ENCODE data around the gene NYNRIN. TPM values are rescaled to one million over a fixed set of nuclear protein-coding genes. Genes with fewer than 3 reads are reported as not detected.
A peak's percentile ranks its signal among the peaks of the same experiment; 100 is the strongest.
"Not testable (repeated sequence)": the region's sequence is repeated elsewhere in the genome, so short reads cannot be mapped to it uniquely, and the experiment has no call there.

NYNRIN gene
- total RNA-seq, 2 donors from 2014 or later, result 0.02 to 0.14 TPM

GRCh38 chr14:24440606-24441399 lies 42.0 kb downstream of the NYNRIN start:
- Mint-ChIP-seq H3K9me3 (no peaks in the 10 kb centered on the region), H3K36me3 (peaks cover 30 to 54% of the 10 kb centered on the region in 2 donors), H3K27ac (peak overlapping the region; percentile 98 to 100)
- no peak for DNase-seq (ENCODE audit: low spot score in 2 of 2)
- no peak for ATAC-seq

- peaks cover 30 to 54% of the 10 kb centered on the region in 2 donors for H3K36me3 Mint-ChIP-seq
- H3K9me3 Mint-ChIP-seq, result no peaks in the 10 kb centered on the region
- no peak for DNase-seq (ENCODE audit: low spot score in 2 of 2)
- no peak for ATAC-seq
- H3K27ac Mint-ChIP-seq, result peak overlapping the region; percentile 98 to 100
Measured at GRCh38 chr14:24441485-24441884, 42.7 kb downstream of the NYNRIN start.

GRCh38 chr14:24441904-24442239 lies 43.1 kb downstream of the NYNRIN start:
- DNase-seq (ENCODE audit: low spot score in 2 of 2), result no peak
- Mint-ChIP-seq H3K9me3 (no peaks in the 10 kb centered on the region), H3K27ac (peak overlapping the region; percentile 98 to 100), H3K36me3 (peaks cover 30 to 51% of the 10 kb centered on the region in 2 donors)
- ATAC-seq, result peak; percentile 1 to 14

GRCh38 chr14:24442240-24443052 lies 43.6 kb downstream of the NYNRIN start, which contains the start of gene SDR39U1:
TSS of gene SDR39U1 (minus strand) at chr14:24442776. CDS start at chr14:24442769, 7 bp downstream.
- DNase-seq (ENCODE audit: low spot score in 2 of 2), result peak; percentile 91 to 97

GRCh38 chr14:24443053-24443665 lies 44.4 kb downstream of the NYNRIN start:
- H3K9me3 Mint-ChIP-seq, result no peaks in the 10 kb centered on the region

More at GRCh38 chr14:24442240-24443052, 43.6 kb downstream of the NYNRIN start, which contains the start of gene SDR39U1:
- H3K27ac Mint-ChIP-seq, result peak within 1 kb of the TSS; percentile 98 to 100
- ATAC-seq, result peak; percentile 87 to 92
- H3K9me3 Mint-ChIP-seq, result no peaks in the 10 kb centered on the region
- peaks cover 30 to 49% of the 10 kb centered on the region in 2 donors for H3K36me3 Mint-ChIP-seq

GRCh38 chr14:24450828-24451227 lies 52.0 kb downstream of the NYNRIN start:
- not testable (repeated sequence) for DNase-seq (ENCODE audit: low spot score in 2 of 2); ATAC-seq; H3K9me3 Mint-ChIP-seq
- H3K36me3 Mint-ChIP-seq, result peaks cover 10 to 12% of the 10 kb centered on the region in 2 donors
- H3K27ac Mint-ChIP-seq, result peak overlapping the region in 1 of 2 donors; percentile 5

More at GRCh38 chr14:24443053-24443665, 44.4 kb downstream of the NYNRIN start:
- peak overlapping the region; percentile 98 to 100 for H3K27ac Mint-ChIP-seq
- DNase-seq (ENCODE audit: low spot score in 2 of 2) (no peak), ATAC-seq (no peak)
- H3K36me3 Mint-ChIP-seq, result peaks cover 30 to 49% of the 10 kb centered on the region in 2 donors

GRCh38 chr14:24456980-24457379 lies 58.2 kb downstream of the NYNRIN start:
- ATAC-seq (peak; percentile 62 to 79), DNase-seq (ENCODE audit: low spot score in 2 of 2) (no peak)
- H3K27ac Mint-ChIP-seq, result no peak overlapping the region
- peaks cover 6 to 17% of the 10 kb centered on the region in 2 donors for H3K36me3 Mint-ChIP-seq
- H3K9me3 Mint-ChIP-seq, result peaks cover 0 to 6% of the 10 kb centered on the region in 2 donors

GRCh38 chr14:24458736-24459135 lies 59.9 kb downstream of the NYNRIN start:
- H3K36me3 Mint-ChIP-seq, result peaks cover 5 to 15% of the 10 kb centered on the region in 2 donors
- DNase-seq (ENCODE audit: low spot score in 2 of 2) (no peak), ATAC-seq (no peak)
- H3K27ac Mint-ChIP-seq, result no peak overlapping the region
- H3K9me3 Mint-ChIP-seq, result peaks cover 0 to 5% of the 10 kb centered on the region in 2 donors

- DNase-seq (ENCODE audit: low spot score in 2 of 2) (no peak), ATAC-seq (no peak)
- Mint-ChIP-seq H3K36me3 (peaks cover 0 to 10% of the 10 kb centered on the region in 2 donors), H3K27ac (no peak overlapping the region), H3K9me3 (no peaks in the 10 kb centered on the region)
Measured at GRCh38 chr14:24459331-24459730, 60.5 kb downstream of the NYNRIN start.

- no peak for DNase-seq (ENCODE audit: low spot score in 2 of 2)
- Mint-ChIP-seq H3K9me3 (no peaks in the 10 kb centered on the region), H3K36me3 (peaks cover 0 to 9% of the 10 kb centered on the region in 2 donors), H3K27ac (no peak overlapping the region)
- no peak for ATAC-seq
Measured at GRCh38 chr14:24461336-24461735, 62.5 kb downstream of the NYNRIN start.

- DNase-seq (ENCODE audit: low spot score in 2 of 2) (no peak), ATAC-seq (peak in 1 of 2 donors; percentile 64)
- peaks cover 0 to 4% of the 10 kb centered on the region in 2 donors for H3K36me3 Mint-ChIP-seq
- peaks cover 0 to 9% of the 10 kb centered on the region in 2 donors for H3K9me3 Mint-ChIP-seq
- H3K27ac Mint-ChIP-seq, result no peak overlapping the region
Measured at GRCh38 chr14:24463017-24463883, 64.4 kb downstream of the NYNRIN start.

- peaks cover 0 to 4% of the 10 kb centered on the region in 2 donors for H3K36me3 Mint-ChIP-seq
Measured at GRCh38 chr14:24463884-24464785, 65.3 kb downstream of the NYNRIN start.

GRCh38 chr14:24465368-24465767 lies 66.6 kb downstream of the NYNRIN start:
- peaks cover 0 to 4% of the 10 kb centered on the region in 2 donors for H3K36me3 Mint-ChIP-seq
- no peak overlapping the region for H3K27ac Mint-ChIP-seq
- H3K9me3 Mint-ChIP-seq, result peaks cover 0 to 9% of the 10 kb centered on the region in 2 donors
- ATAC-seq (no peak), DNase-seq (ENCODE audit: low spot score in 2 of 2) (no peak)

More at GRCh38 chr14:24463884-24464785, 65.3 kb downstream of the NYNRIN start:
- Mint-ChIP-seq H3K9me3 (peaks cover 0 to 9% of the 10 kb centered on the region in 2 donors), H3K27ac (no peak overlapping the region)
- DNase-seq (ENCODE audit: low spot score in 2 of 2), result no peak
- no peak for ATAC-seq

GRCh38 chr14:24465805-24466204 lies 67.0 kb downstream of the NYNRIN start:
- peaks cover 0 to 9% of the 10 kb centered on the region in 2 donors for H3K9me3 Mint-ChIP-seq

More at GRCh38 chr14:24465805-24466204, 67.0 kb downstream of the NYNRIN start:
- ATAC-seq (no peak), DNase-seq (ENCODE audit: low spot score in 2 of 2) (no peak)
- no peak overlapping the region for H3K27ac Mint-ChIP-seq
- peaks cover 0 to 4% of the 10 kb centered on the region in 2 donors for H3K36me3 Mint-ChIP-seq

Data from activated naive CD4-positive, alpha-beta T cell treated with anti-CD3 and anti-CD28 coated beads, Interleukin-2, amount 50 U/mL, for 72 hours (primary cell).